Measurements from ENCODE around the gene RBM24.

Gene RBM24

DNA sequence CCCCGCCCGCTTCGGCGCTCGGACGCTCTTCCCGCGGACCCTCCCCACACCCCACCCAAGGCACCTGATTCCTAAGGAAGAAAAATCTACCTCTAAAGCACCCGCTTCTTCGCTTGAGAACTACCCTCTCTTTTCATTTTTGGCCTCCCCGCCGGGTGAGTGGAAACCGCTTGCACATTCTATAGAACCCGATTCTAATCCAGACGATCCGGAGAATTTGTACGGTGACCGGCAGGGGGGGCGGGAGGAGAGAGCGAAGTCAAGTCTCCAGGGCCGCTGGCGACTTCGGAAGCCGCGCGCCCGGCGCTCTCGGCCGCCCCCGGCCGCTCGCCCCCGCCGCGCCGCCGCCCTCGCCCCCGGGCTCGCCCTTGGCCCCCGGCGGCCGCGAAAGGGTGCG is at the start of gene RBM24:
TSS of gene RBM24 (plus strand) at position 262 of the 397 bp plus-strand sequence. CDS start 221 bp downstream, outside the sequence.
- no peak for DNase-seq (ENCODE audit: low read depth)

- DNase-seq (ENCODE audit: low read depth), result no peak
These were observed 47.6 kb upstream of the RBM24 start for GRCh38 chr6:17233531-17233930.

- no peak for DNase-seq (ENCODE audit: low read depth)
These were observed 43.9 kb upstream of the RBM24 start for GRCh38 chr6:17237246-17237645.

GRCh38 chr6:17239260-17239659 is 41.9 kb upstream of the RBM24 start:
- DNase-seq (ENCODE audit: low read depth), result no peak

DNA sequence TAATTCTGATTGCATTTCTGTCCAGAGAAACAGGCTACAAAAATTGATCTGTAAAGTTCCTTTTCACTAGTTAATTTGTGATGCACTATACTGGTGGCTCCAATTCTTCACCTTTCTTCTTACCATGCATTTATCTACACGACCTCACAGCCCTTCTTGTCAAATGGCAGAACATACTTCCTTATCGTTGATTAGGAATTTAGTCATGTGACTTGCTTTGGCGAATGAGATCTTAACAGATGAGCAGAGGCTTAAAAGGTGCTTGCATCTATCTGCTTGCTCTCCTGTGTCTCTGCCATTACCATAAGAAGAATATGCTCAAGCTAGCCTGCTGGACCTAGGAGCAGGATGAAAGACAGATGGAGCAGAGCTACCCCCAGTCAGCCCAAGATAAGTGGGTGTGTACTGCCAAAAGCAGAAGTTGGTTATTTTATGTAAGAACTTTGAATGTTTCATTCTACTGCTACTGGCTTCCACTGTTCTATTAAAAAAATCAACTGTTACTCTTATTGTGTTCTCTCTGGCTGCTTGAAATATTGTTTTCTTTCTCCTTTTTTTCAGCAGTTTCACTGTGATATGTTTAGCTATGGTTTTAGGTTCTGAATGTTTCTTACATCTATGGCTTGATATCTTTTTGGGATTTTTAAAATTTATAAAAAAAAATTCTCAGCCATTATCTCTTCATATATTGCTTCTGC is 40.2 kb upstream of the RBM24 start:
- no peak for DNase-seq (ENCODE audit: low read depth)

- no peak for DNase-seq (ENCODE audit: low read depth)
These were observed 39.1 kb upstream of the RBM24 start for GRCh38 chr6:17242087-17242486.

- DNase-seq (ENCODE audit: low read depth), result no peak
These were observed 30.9 kb upstream of the RBM24 start for GRCh38 chr6:17250237-17250636.

GRCh38 chr6:17251953-17252352 is 29.2 kb upstream of the RBM24 start:
- DNase-seq (ENCODE audit: low read depth), result no peak

- no peak for DNase-seq (ENCODE audit: low read depth)
These were observed 22.4 kb upstream of the RBM24 start for GRCh38 chr6:17258749-17259148.

DNA sequence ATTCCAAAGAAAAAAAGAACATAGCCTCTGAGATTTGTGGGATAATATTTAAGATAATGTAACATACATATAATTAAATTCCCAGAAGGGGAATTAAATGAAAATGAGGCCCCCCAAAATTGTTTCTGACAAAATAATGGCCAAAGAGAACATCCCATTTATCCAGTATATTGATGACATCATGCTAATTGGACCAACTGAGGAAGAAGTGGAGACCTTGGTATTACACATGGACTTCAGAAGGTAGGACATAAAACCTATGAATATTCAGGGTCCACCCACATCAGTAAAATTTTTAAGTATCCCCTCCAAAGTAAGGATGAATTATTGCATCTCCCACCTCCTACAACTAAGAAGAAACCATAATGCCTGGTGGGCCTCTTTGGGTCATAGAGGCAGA is 15.6 kb upstream of the RBM24 start:
- DNase-seq (ENCODE audit: low read depth), result no peak

GRCh38 chr6:17267566-17267965 is 13.6 kb upstream of the RBM24 start:
- no peak for DNase-seq (ENCODE audit: low read depth)

- no peak for DNase-seq (ENCODE audit: low read depth)
These were observed 13.0 kb upstream of the RBM24 start for GRCh38 chr6:17268114-17268513.

DNA sequence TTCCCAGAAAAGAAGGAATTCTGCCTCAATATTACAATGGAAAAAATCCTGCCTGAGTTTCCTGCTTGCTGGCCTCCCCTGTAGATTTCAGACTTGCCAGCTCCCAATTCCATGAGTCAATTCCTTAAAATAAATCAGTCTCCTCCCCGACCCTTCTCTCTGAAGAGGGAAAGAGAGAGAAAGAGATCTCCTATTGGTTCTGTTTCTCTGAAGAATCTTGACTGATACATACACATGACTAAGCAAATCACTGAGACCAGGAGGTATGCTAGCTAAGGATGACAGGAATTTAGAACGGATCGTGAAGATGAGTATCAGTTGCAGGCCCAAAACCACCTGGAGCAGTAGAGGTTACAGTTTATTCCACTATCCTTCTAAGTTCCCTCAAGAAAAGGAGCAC is 11.3 kb upstream of the RBM24 start:
- no peak for DNase-seq (ENCODE audit: low read depth)

DNA sequence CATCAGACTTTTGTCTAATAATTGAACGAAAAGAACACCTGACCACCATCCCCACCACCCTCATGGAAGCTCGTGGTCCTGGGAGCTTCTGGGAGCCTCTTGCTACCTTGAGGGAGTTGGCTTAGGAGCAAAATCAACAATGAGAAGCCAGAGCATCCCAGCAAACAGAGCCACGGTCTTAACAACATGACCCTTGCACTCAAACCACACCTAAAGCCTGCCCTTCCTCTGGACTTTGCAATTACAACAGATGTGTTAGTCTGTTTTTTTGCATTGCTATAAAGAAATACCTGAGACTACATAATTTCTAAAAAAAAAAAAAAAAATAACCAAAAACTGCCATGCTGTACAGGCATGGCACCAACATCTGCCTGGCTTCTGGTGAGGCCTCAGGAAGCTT is 9.5 kb upstream of the RBM24 start:
- DNase-seq (ENCODE audit: low read depth), result no peak

GRCh38 chr6:17276766-17277165 is 4.4 kb upstream of the RBM24 start:
- no peak for DNase-seq (ENCODE audit: low read depth)

GRCh38 chr6:17277256-17277655 is 3.9 kb upstream of the RBM24 start:
- DNase-seq (ENCODE audit: low read depth), result no peak

- no peak for DNase-seq (ENCODE audit: low read depth)
These were observed 2.7 kb upstream of the RBM24 start for GRCh38 chr6:17278289-17279063.

- DNase-seq (ENCODE audit: low read depth), result no peak
These were observed 1.0 kb upstream of the RBM24 start for GRCh38 chr6:17280138-17280537.

GRCh38 chr6:17280552-17281090 is 540 bp upstream of the RBM24 start:
- DNase-seq (ENCODE audit: low read depth), result no peak

DNA sequence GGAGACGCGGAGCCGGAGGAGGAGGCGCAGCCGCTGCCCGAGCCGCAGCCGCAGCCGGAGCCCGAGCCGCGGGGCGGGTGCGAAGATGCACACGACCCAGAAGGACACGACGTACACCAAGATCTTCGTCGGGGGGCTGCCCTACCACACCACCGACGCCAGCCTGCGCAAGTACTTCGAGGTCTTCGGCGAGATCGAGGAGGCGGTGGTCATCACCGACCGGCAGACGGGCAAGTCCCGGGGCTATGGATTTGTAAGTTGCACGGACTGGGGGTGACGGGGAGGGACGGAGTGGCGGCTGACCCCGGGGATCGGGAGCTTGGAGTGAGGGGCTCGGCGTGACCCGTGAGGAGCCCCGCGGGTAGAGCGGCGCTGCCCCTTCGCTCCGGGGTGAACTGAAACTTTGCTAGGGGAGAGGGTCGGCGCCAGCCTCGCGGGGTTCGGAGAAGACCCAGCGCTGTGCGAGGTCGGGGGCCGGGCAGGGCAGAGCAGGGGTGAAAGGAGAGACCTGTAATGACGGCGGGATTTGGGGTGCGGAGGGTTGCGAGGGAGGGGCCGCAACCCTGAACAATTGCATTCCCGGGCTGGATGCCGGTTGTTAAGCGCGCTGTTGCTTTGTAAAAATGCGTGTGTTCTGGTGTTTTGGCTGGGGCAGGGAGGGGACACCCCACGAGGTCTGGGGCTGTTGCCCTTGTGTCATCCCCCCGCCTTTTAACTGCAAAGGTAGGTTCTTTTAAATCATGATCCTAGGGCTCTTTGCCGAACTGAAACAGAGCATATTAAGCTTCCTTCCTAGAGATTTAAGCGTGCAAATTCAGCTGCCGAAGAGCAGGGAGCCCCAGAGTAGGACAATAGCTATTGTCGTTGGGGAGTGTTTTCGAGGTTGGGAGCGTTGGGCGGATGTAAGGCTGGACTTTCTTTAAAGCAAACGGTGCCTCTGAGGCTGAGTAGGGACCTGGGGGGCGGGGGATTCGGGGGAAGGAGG is 628 bp downstream of the RBM24 start:
- no peak for DNase-seq (ENCODE audit: low read depth)

GRCh38 chr6:17283074-17283473 is 1.9 kb downstream of the RBM24 start:
- DNase-seq (ENCODE audit: low read depth), result no peak

DNA sequence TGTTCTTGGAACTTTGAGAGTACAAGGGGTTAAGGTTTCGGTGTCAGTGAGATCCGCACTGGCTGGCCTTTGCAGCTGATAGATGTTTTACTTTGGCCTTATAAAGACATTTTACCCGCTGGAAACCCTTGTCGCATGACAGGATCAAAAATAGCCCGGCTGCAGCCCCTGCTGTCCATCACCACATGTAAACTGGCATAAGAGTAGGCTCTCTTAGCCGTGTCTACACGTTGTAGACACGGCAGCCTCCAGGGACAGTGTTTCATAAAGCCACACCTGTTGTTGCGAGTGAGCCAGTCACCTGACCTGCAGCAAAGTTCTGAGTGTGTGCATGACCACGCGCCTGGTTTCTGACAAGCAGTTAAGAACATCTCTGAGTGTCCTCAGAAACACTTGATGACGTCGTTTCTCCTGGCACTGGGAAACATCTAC is 8.5 kb downstream of the RBM24 start:
- DNase-seq (ENCODE audit: low read depth), result no peak
